Activated CD4-positive, alpha-beta T cell treated with anti-CD3 and anti-CD28 coated beads, Interleukin-2, Interleukin-4, amounts not matched to agents 100 ng/mL and 50 ng/mL, durations not matched to agents 16 hours and 8 hours (primary cell): ENCODE results near the gene TDRKH.
"Not testable (repeated sequence)": the region's sequence is repeated elsewhere in the genome, so short reads cannot be mapped to it uniquely, and the experiment has no call there.

Experiments used
- DNase-seq: peaks from one replicate; pipeline ENCODE4 v3.0.0-alpha.2; 2020; ENCODE audit warnings: low spot score

The TDRKH gene

DNA sequence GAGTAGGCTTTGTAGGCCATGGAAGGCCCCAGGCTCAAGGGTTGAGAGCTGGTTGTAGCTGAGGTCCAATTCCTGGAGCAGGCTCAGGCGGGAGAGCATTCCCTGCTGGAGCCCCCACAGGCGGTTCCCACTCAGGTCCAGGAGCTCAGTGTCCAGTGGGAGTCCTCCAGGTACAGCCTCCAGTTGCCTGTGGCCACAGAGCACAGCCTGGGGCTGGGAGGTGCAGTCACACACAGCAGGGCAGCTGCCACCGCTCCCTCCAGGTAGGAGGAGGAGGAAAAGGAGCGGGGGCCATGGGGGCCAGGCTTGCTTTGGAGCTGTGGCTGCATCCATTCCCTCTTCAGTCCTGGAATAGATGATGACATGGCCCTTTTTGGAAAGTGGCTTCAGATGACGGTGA lies 12.1 kb upstream of the TDRKH start:
- DNase-seq, result no peak

GRCh38 chr1:151801846-151802245 lies 11.5 kb upstream of the TDRKH start:
- DNase-seq, result no peak

- DNase-seq, result no peak
Observed at GRCh38 chr1:151801310-151801820, 11.1 kb upstream of the TDRKH start.

- DNase-seq, result no peak
Observed at GRCh38 chr1:151800830-151801229, 10.5 kb upstream of the TDRKH start.

GRCh38 chr1:151799179-151800022 lies 9.1 kb upstream of the TDRKH start:
- DNase-seq, result no peak

- DNase-seq, result no peak
Observed at GRCh38 chr1:151798571-151798970, 8.3 kb upstream of the TDRKH start.

- no peak for DNase-seq
Observed at GRCh38 chr1:151790940-151791651, 796 bp upstream of the TDRKH start.

DNA sequence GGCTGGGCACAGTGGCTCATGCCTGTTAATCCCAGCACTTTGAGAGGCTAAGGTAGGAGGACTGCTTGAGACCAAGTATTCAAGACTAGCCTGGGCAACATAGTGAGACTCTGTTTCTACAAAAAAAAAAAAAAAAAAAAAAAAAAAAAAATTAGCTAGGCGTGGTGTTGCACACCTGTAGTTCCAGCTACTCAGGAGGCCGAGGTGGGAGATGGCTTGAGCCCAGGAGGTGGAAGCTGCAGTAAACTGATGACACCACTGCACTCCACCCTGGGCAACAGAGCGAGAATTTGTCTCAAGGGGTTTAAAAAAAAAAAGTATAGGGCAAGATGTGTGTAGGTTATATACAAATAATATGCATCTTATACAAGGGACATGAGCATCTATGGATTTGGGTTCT lies 2.6 kb downstream of the TDRKH start:
- no peak for DNase-seq

DNA sequence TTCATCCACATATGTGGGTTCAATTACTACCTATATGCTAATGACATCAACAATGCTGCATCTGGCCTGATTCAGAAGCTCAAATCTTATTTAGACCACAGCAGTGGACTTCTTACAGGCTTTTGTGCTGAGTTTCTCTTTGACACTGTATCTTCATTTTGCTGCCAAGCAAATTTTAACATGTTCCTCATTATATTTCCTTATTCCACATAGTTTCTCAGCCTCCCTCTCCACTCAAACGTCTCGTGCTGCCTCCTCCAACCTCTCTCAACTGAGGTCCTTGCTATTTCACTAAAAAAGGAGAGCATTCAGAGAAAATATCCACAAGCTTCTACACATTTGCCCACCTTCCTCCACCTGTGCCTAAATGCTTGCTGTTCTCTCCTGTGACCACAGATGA lies 6.5 kb downstream of the TDRKH start:
- DNase-seq, result no peak

GRCh38 chr1:151782741-151783140 lies 7.6 kb downstream of the TDRKH start:
- no peak for DNase-seq

DNA sequence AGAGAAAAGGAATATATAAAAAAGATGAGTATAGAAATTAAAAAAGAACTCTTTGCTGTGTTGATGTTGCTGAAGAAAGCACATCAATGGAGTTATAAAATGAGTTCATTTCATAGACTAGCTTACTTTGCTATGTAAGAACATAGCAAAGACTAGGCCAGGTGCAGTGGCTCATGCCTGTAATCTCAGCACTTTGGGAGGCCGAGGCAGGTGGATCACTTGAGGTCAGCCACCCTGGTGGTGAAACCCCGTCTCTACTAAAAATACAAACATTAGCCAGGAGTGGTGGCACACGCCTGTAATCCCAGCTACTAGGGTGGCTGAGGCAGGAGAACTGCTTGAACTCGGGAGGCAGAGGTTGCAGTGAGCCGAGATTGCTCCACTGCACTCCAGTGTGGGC lies 8.3 kb downstream of the TDRKH start:
- DNase-seq, result not testable (repeated sequence)

DNA sequence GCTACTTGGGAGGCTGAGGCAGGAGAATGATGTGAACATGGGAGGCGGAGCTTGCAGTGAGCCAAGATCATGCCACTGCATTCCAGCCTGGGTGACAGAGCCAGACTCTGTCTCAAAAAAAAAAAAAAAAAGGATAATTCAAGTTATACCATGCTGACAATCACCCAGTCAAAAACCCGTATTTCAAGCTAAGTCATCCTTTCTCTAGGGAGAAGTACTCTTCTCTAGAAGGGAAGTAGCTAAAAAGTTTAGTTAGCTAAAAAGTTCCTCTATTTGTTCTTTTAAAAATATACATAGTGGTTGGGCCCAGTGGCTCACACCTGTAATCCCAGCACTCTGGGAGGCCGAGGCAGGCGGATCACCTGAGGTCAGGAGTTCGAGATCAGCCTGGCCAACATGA lies 9.6 kb downstream of the TDRKH start:
- DNase-seq, result not testable (repeated sequence)

- DNase-seq, result no peak
Observed at GRCh38 chr1:151779852-151780251, 10.4 kb downstream of the TDRKH start.

- DNase-seq, result no peak
Observed at GRCh38 chr1:151777317-151777716, 13.0 kb downstream of the TDRKH start.

- DNase-seq, result no peak
Observed at GRCh38 chr1:151776665-151777062, 13.6 kb downstream of the TDRKH start.

GRCh38 chr1:151775894-151776664 lies 14.2 kb downstream of the TDRKH start:
- DNase-seq, result no peak

DNA sequence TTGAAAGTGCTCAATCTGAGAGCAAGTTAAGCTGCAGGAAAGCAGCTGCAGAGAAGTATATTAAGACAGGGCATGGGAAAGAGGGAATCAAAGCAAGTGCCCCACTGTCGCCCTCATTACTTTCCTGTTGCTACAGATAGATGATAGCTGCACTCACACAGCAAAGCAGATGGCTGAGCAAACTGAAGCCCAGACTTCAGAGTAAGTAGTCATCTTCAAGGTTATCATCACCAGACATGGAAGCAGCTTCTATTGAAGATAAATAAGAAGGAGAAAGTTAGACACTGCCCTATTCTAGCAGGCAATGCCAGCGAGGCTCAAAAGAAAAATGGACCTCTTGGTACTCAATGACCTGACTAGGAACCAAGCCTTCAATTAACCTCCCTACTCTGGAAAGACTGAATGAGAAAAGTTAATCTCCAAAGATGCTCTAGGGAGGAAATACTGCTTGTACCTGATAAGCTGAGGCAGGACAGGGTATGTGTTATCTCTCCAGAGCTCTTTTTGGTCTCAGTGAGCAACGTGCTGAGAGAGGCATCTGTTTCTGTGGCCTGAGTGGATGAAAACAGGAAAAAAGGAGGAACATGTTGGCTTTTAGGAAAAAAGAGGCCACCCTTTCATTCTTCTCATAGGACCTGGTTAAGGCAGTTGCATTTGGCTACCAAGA lies 15.9 kb downstream of the TDRKH start:
- no peak for DNase-seq

DNA sequence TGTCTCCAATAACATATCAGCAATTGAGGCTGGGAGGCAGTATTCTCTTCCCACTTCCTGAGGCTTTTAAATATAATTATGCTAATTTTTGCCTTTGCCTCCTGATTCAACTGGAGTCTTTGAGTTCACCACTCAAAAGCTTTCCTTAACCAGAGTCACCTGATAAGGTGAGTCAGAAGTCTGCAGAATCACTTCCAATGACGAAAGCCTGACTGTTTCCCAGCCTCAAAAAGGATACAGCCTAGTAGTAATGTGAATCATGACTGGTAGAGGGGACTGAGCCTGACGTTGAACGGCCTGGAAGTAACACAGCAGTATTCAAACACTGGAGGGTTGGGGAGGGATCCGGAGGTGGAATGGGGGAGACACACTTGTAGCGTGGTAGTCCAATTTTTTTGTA lies 16.6 kb downstream of the TDRKH start:
- DNase-seq, result no peak

DNA sequence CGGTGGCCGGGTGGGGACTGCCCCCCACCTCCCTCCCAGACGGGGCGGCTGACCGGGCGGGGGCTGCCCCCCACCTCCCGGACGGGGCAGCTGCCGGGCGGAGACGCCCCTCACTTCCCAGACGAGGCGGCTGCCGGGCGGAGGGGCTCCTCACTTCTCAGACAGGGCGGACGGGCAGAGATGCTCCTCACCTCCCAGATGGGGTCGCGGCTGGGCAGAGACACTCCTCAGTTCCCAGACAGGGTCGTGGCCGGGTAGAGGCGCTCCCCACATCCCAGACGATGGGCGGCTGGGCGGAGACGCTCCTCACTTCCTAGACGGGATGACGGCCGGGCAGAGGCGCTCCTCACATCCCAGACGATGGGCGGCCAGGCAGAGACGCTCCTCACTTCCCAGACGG lies 21.0 kb downstream of the TDRKH start:
- DNase-seq, result not testable (repeated sequence)

DNA sequence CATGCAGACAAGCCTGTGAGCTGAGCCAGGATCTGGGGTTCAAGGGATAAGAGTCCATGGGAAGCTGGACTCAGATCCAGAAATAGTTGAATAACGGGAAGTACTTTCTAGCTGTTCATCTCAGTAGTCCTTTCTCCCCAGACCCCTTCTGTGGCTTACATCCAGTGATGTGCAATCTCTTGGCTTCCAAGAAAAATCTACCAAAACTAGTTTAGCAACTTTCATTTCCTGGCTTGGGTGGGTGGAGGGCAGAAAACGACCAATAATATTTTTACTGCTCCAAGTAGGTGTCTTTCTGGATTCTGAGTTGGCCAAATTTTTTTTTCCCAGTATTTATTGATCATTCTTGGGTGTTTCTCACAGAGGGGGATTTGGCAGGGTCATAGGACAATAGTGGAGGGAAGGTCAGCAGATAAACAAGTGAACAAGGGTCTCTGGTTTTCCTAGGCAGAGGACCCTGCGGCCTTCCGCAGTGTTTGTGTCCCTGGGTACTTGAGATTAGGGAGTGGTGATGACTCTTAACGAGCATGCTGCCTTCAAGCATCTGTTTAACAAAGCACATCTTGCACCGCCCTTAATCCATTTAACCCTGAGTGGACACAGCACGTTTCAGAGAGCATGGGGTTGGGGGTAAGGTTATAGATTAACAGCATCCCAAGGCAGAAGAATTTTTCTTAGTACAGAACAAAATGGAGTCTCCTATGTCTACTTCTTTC lies 21.8 kb downstream of the TDRKH start:
- DNase-seq, result not testable (repeated sequence)

GRCh38 chr1:151763990-151764389 lies 26.3 kb downstream of the TDRKH start:
- no peak for DNase-seq
